GM19438 (cell line): ENCODE data around the gene AGMO.

Experiments
- ATAC-seq: cut with Tn5 transposase; IDR thresholded peaks from one replicate; pipeline ENCODE4 v1.9.1; 2021; ENCODE audit warnings: low read depth; ENCODE audit not compliant: unreplicated experiment

Gene AGMO

GRCh38 chr7:15257689-15258088 is 304.1 kb downstream of the AGMO start:
- ATAC-seq = no peak

- ATAC-seq = no peak
Measured at GRCh38 chr7:15252181-15252580, 309.6 kb downstream of the AGMO start.

GRCh38 chr7:15248514-15248913 is 313.3 kb downstream of the AGMO start:
- no peak for ATAC-seq

GRCh38 chr7:15245831-15246230 is 316.0 kb downstream of the AGMO start:
- no peak for ATAC-seq

GRCh38 chr7:15239801-15240200 is 322.0 kb downstream of the AGMO start:
- no peak for ATAC-seq

GRCh38 chr7:15236952-15237351 is 324.9 kb downstream of the AGMO start:
- ATAC-seq = no peak

- no peak for ATAC-seq
Measured at GRCh38 chr7:15234431-15234830, 327.4 kb downstream of the AGMO start.

- no peak for ATAC-seq
Measured at GRCh38 chr7:15228831-15229230, 333.0 kb downstream of the AGMO start.

- ATAC-seq = no peak
Measured at GRCh38 chr7:15225981-15226380, 335.8 kb downstream of the AGMO start.

- no peak for ATAC-seq
Measured at GRCh38 chr7:15219758-15220157, 342.1 kb downstream of the AGMO start.

- ATAC-seq = no peak
Measured at GRCh38 chr7:15218261-15218660, 343.6 kb downstream of the AGMO start.

- ATAC-seq = no peak
Measured at GRCh38 chr7:15215616-15216015, 346.2 kb downstream of the AGMO start.

- ATAC-seq = no peak
Measured at GRCh38 chr7:15214976-15215375, 346.8 kb downstream of the AGMO start.

- no peak for ATAC-seq
Measured at GRCh38 chr7:15213093-15213492, 348.7 kb downstream of the AGMO start.

GRCh38 chr7:15209429-15209828 is 352.4 kb downstream of the AGMO start:
- ATAC-seq = no peak

- ATAC-seq = no peak
Measured at GRCh38 chr7:15204421-15204820, 357.4 kb downstream of the AGMO start.

- ATAC-seq = no peak
Measured at GRCh38 chr7:15199482-15199881, 362.3 kb downstream of the AGMO start.

- no peak for ATAC-seq
Measured at GRCh38 chr7:15197042-15197977, 364.5 kb downstream of the AGMO start.

- ATAC-seq = no peak
Measured at GRCh38 chr7:15178065-15178464, 383.8 kb downstream of the AGMO start.

GRCh38 chr7:15176089-15176488 is 385.7 kb downstream of the AGMO start:
- no peak for ATAC-seq

GRCh38 chr7:15175152-15175551 is 386.7 kb downstream of the AGMO start:
- ATAC-seq = no peak

GRCh38 chr7:15174485-15174884 is 387.3 kb downstream of the AGMO start:
- no peak for ATAC-seq
